HG02798 (cell line): Measurements from ENCODE around the gene ABI3.
"Not testable (repeated sequence)": the region's sequence is repeated elsewhere in the genome, so short reads cannot be mapped to it uniquely, and the experiment has no call there.

Experiments
- ATAC-seq: cut with Tn5 transposase; IDR thresholded peaks from one replicate; pipeline ENCODE4 v1.9.1; 2021; ENCODE audit warnings: mild to moderate bottlenecking; ENCODE audit not compliant: unreplicated experiment, poor library complexity

Gene ABI3

GRCh38 chr17:49247944-49248343 is 37.4 kb downstream of the ABI3 start:
- no peak for ATAC-seq

GRCh38 chr17:49249292-49249794 is 38.8 kb downstream of the ABI3 start:
- ATAC-seq, result no peak

GRCh38 chr17:49249890-49250522 is 39.5 kb downstream of the ABI3 start:
- ATAC-seq, result no peak

- ATAC-seq, result no peak
Observed at GRCh38 chr17:49252148-49252695, 41.7 kb downstream of the ABI3 start.

GRCh38 chr17:49254066-49254465 is 43.6 kb downstream of the ABI3 start:
- no peak for ATAC-seq

- no peak for ATAC-seq
Observed at GRCh38 chr17:49255125-49255524, 44.6 kb downstream of the ABI3 start.

- ATAC-seq, result no peak
Observed at GRCh38 chr17:49258394-49258793, 47.9 kb downstream of the ABI3 start.

GRCh38 chr17:49259663-49260010 is 49.1 kb downstream of the ABI3 start:
- no peak for ATAC-seq

- ATAC-seq, result peak; percentile 61
Observed at GRCh38 chr17:49260011-49260816, 49.7 kb downstream of the ABI3 start.

GRCh38 chr17:49260817-49261291 is 50.3 kb downstream of the ABI3 start:
- ATAC-seq, result no peak

GRCh38 chr17:49261540-49261939 is 51.0 kb downstream of the ABI3 start:
- ATAC-seq, result not testable (repeated sequence)

GRCh38 chr17:49266233-49266632 is 55.7 kb downstream of the ABI3 start:
- ATAC-seq, result no peak

- ATAC-seq, result no peak
Observed at GRCh38 chr17:49267912-49268311, 57.4 kb downstream of the ABI3 start.

- no peak for ATAC-seq
Observed at GRCh38 chr17:49269356-49269755, 58.8 kb downstream of the ABI3 start.
